Spleen (tissue), 11 donors: ENCODE measurements around the gene R3HDM1. TPM values are rescaled to one million over a fixed set of nuclear protein-coding genes. Genes with fewer than 3 reads are reported as not detected.

Experiments
- DNase-seq: peaks from one replicate; pipeline ENCODE4 v3.0.0-alpha.2; 2020
- H3K27ac ChIP-seq, 8 donors: fragments of 200-600 bp; sonication (generic) in 7 of 8; 1 replicate in 4 of 8; 2 replicates in 4 of 8; pipeline versions ENCODE4 v1.5.0 to v1.8.0; 2016 to 2021; ENCODE audit warnings: inconsistent platforms in 4 of 8, mild to moderate bottlenecking in 4 of 8, moderate library complexity in 1 of 8
- H3K27me3 ChIP-seq, 7 donors: fragments of 200-600 bp; sonication (generic) in 6 of 7; replicated peaks in 1 of 7; 1 replicate in 4 of 7; 2 replicates in 3 of 7; pipeline versions ENCODE4 v1.5.0 to v1.8.0; 2016 to 2021; ENCODE audit warnings: inconsistent platforms in 3 of 7, mild to moderate bottlenecking in 1 of 7
- H3K36me3 ChIP-seq, 6 donors: fragments of 200-600 bp; sonication (generic) in 5 of 6; 1 replicate in 4 of 6; 2 replicates in 2 of 6; pipeline versions ENCODE4 v1.5.0 to v1.8.0; 2016 to 2021; ENCODE audit warnings: inconsistent platforms in 2 of 6
- H3K4me1 ChIP-seq, 6 donors: fragments of 200-600 bp; sonication (generic) in 5 of 6; 1 replicate in 3 of 6; 2 replicates in 3 of 6; pipeline versions ENCODE4 v1.5.0 to v1.8.0; 2016 to 2021; ENCODE audit warnings: inconsistent platforms in 3 of 6
- H3K4me3 ChIP-seq, 8 donors: fragments of 200-600 bp; sonication (generic) in 7 of 8; 1 replicate in 4 of 8; 2 replicates in 4 of 8; pipeline versions ENCODE4 v1.5.0 to v1.8.0; 2016 to 2021; ENCODE audit warnings: inconsistent platforms in 4 of 8, mild to moderate bottlenecking in 4 of 8, moderate library complexity in 2 of 8
- H3K9me3 ChIP-seq, 8 donors: fragments of 200-600 bp; sonication (generic) in 7 of 8; 1 replicate in 4 of 8; 2 replicates in 4 of 8; pipeline versions ENCODE4 v1.5.0 to v1.8.0; 2016 to 2021; ENCODE audit warnings: inconsistent platforms in 4 of 8
- CTCF ChIP-seq, 11 experiments: fragments of 200-600 bp in 7 of 11; fragments of 450-650 bp in 4 of 11; sonication (generic) in 4 of 11; IDR thresholded peaks in 8 of 11; conservative IDR thresholded peaks in 3 of 11; 1 replicate in 7 of 11; 2 replicates in 4 of 11; pipeline versions ENCODE4 v1.4.0 to v1.8.0; 2016 to 2021; ENCODE audit warnings: antibody characterized with exemption in 11 of 11, inconsistent platforms in 4 of 11, mild to moderate bottlenecking in 1 of 11
- POLR2A ChIP-seq, 3 donors: fragments of 450-650 bp; IDR thresholded peaks; one replicate each; pipeline ENCODE4 v1.5.1; 2017; ENCODE audit warnings: antibody characterized with exemption in 3 of 3, mild to moderate bottlenecking in 1 of 3
- POLR2AphosphoS5 ChIP-seq, 3 donors: sonication (generic); formaldehyde crosslinking; IDR thresholded peaks; one replicate each; pipeline ENCODE4 v1.5.1; 2017; ENCODE audit warnings: antibody characterized with exemption in 3 of 3
- WGBS, 5 donors: extraction: QIAGEN DNeasy Blood & Tissue Kit in 3 of 5; methylation state at CpG; one replicate each; pipeline versions ENCODE4 v1.1.5 to v1.1.7; 2013 to 2018; 5-methylcytosine and 5-hydroxymethylcytosine counted together
- intact Hi-C: fragments of 100-400 bp; cut with DNase I; formaldehyde crosslinking; loops from one replicate; pipeline ENCODE4 v1.15.0; 2023; ENCODE audit warnings: low total_unique reads
- polyA plus RNA-seq, 3 donors: library from polyadenylated mRNA; stranded (reverse); fragments of 200-250 nt; gene quantifications; one replicate each; pipeline ENCODE4 v1.2.1, GENCODE V29; 2013
- total RNA-seq, 7 donors: library from RNA; depleted of rRNA in 3 of 7; stranded (reverse); fragments of >200 nt in 3 of 7; fragmentation: NEBNext Ultra II Directional in 4 of 7; extraction: Animal tissue kit (Norgen Biotek cat#: 25700) in 4 of 7; gene quantifications; one replicate each; pipeline versions ENCODE4 v1.1.0 to v1.2.1, GENCODE V29; 2016 to 2021
- donor health status: healthy with polysubstance abuse.
- donor health status: DM: no; HTN: no; CAD: no; lungs with moderate emphysema.
- donor health status: DM: no; HTN: no; CAD: no.
- donor health status: Bipolar disorder and iron deficiency.
- donor health status: healthy.
- donor health status: DM: no; HTN: no; CAD: no.
- donor health status: DM: yes; HTN: yes; CAD: no.

Gene R3HDM1
- total and polyA plus RNA-seq, 10 donors = 8.3 to 54.7 (median 30.7) TPM

DNA sequence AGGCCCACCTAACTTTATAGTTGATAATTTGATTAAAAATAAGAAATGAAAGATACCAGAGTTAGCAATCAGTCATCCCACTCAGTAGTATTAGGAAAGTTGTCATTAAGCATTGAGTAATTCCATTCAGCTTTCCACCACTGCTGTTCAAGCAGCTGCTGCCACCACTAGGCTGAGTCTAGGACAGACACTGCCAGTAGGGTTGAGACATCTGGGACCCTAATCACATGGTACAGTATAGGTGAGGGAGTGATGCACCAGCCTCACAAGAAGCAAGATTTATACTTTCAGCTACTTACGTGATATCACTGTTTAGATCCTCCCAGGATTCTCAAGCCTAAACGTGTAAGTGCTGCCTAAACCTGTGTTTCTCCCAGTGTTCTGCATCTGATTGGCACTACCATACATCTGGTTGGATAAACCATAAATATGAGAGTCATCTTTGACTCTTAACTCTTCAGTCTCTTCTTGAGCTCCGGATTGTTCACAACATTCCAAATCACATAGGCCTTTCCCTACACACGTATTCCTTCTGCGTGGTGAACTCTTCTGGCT lies 213.6 kb downstream of the R3HDM1 start:
- WGBS, 5 donors = 86 to 92% (median 90%) methylated on average over 5 of the region's 5 CpGs
- peak; percentile 29 for DNase-seq
- intact Hi-C loops = loop anchor here (10.0 kb wide), 1 partner anchor 680 kb away; no protein-coding TSS in a partner anchor

DNA sequence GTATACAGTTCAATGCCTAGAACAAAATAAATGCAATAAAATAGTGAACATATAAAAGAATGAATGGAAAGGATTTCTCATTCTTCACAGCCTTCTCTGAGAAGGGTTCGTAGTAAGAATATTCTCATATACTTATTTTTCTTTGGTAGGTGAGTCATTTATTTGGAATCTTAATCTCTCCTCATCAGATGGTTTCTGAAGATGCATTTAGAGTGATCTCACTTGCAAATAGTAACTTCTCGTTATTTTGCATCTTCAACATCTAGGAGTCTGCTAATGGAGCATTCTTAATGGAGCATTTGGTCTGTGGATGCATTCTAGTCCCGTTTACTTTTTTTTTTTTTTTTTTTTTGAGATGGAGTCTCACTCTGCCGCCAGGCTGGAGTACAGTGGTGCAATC lies 214.3 kb downstream of the R3HDM1 start:
- Histone ChIP-seq H3K4me3 (no peak overlapping the region), H3K36me3 (peaks cover 0 to 49% (median 20%) of the 10 kb centered on the region in 6 donors), H3K27ac (no peak overlapping the region), H3K9me3 (no peaks in the 10 kb centered on the region), H3K27me3 (no peaks in the 10 kb centered on the region), H3K4me1 (peaks cover 26 to 62% (median 38%) of the 10 kb centered on the region in 6 donors)
- 86 to 95% (median 93%) methylated on average over 4 of the region's 4 CpGs for WGBS, 5 donors
- TF ChIP-seq POLR2A (IDR thresholded peaks at IDR 0.05) = no peak
- no peak for DNase-seq
- intact Hi-C loops = loop anchor here (10.0 kb wide), 1 partner anchor 681 kb away; no protein-coding TSS in a partner anchor

More for the DNA sequence above, 213.6 kb downstream of the R3HDM1 start:
- TF ChIP-seq CTCF (IDR thresholded peaks at IDR 0.05 in 8 of 11, conservative IDR thresholded peaks at IDR 0.05 in 3 of 11) (peak in 1 of 11 experiments; percentile 14), POLR2A (IDR thresholded peaks at IDR 0.05) (no peak)
- no peak overlapping the region for H3K27ac ChIP-seq
- no peak overlapping the region for H3K4me3 ChIP-seq
- H3K9me3 ChIP-seq = no peaks in the 10 kb centered on the region
- H3K36me3 ChIP-seq = peaks cover 0 to 42% (median 16%) of the 10 kb centered on the region in 6 donors
- H3K27me3 ChIP-seq = no peaks in the 10 kb centered on the region
- H3K4me1 ChIP-seq = peaks cover 26 to 62% (median 38%) of the 10 kb centered on the region in 6 donors

DNA sequence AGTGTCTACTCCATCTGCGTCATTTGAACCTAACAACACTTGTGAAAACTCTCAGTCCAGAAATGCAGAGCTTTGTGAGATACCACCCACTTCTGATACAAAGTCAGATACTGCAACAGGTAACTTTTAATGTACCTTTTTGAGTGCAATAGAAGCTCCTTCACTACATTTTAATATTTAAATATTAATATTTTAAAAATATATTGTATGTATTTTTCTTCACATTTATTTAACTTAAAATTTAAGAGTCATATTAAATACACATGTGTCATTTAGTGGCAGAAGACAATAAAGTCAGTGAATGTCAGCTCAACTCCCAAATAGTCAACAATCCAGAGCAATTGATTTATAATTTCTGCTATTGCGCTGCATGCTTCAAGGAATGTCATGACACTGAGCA lies 224.3 kb downstream of the R3HDM1 start:
- intact Hi-C loops = no loop called here
- peaks cover 16 to 100% (median 86%) of the 10 kb centered on the region in 6 donors for H3K36me3 ChIP-seq
- no peaks in the 10 kb centered on the region for H3K4me1 ChIP-seq
- no peak for DNase-seq
- H3K27me3 ChIP-seq = no peaks in the 10 kb centered on the region
- WGBS, 5 donors = 96 to 100% (median 98%) methylated on average over 2 of the region's 2 CpGs
- H3K4me3 ChIP-seq = no peak overlapping the region
- no peak overlapping the region for H3K27ac ChIP-seq
- no peak for TF ChIP-seq POLR2AphosphoS5 (IDR thresholded peaks at IDR 0.05)
- TF ChIP-seq POLR2A (IDR thresholded peaks at IDR 0.05) = no peak
- no peak for TF ChIP-seq CTCF (IDR thresholded peaks at IDR 0.05 in 8 of 11, conservative IDR thresholded peaks at IDR 0.05 in 3 of 11)
- peaks cover 0 to 26% (median 21%) of the 10 kb centered on the region in 8 donors for H3K9me3 ChIP-seq

- Histone ChIP-seq H3K36me3 (peaks cover 18 to 100% (median 93%) of the 10 kb centered on the region in 6 donors), H3K4me3 (no peak overlapping the region), H3K9me3 (peaks cover 0 to 26% (median 21%) of the 10 kb centered on the region in 8 donors), H3K27me3 (no peaks in the 10 kb centered on the region), H3K4me1 (no peaks in the 10 kb centered on the region), H3K27ac (no peak overlapping the region)
- intact Hi-C loops = no loop called here
- 97 to 100% (median 100%) methylated on average over 1 of the region's 1 CpG for WGBS, 5 donors
- no peak for DNase-seq
- no peak for TF ChIP-seq POLR2A (IDR thresholded peaks at IDR 0.05)
- TF ChIP-seq POLR2AphosphoS5 (IDR thresholded peaks at IDR 0.05) = no peak
- TF ChIP-seq CTCF (IDR thresholded peaks at IDR 0.05 in 8 of 11, conservative IDR thresholded peaks at IDR 0.05 in 3 of 11) = no peak
Measured at GRCh38 chr2:135756692-135757091, 225.4 kb downstream of the R3HDM1 start.
